Smooth muscle cell (in vitro differentiated cells): Measurements from ENCODE around the gene HMGN1. TPM values are rescaled to one million over a fixed set of nuclear protein-coding genes. Genes with fewer than 3 reads are reported as not detected.
A peak's percentile ranks its signal among the peaks of the same experiment; 100 is the strongest.

ENCODE experiments used
- DNase-seq: peaks from one replicate; lab custom pipeline; 2025; ENCODE audit not compliant: unreplicated experiment; lab: John Stamatoyannopoulos, UW
- H2AFZ ChIP-seq: fragments of 200-600 bp; sonication (generic); 2 replicates; pipeline ENCODE4 v1.6.0; 2016; ENCODE audit warnings: antibody characterized with exemption, low read depth, mild to moderate bottlenecking
- H3F3A ChIP-seq: fragments of 200-600 bp; sonication (generic); 2 replicates; pipeline ENCODE4 v1.6.0; 2017; ENCODE audit warnings: antibody characterized with exemption, low read depth
- H3K27ac ChIP-seq: fragments of 200-600 bp; sonication (generic); 2 replicates; pipeline ENCODE4 v1.5.1; 2016; ENCODE audit warnings: low read depth, mild to moderate bottlenecking
- H3K27me3 ChIP-seq: fragments of 200-600 bp; sonication (generic); 2 replicates; pipeline ENCODE4 v1.6.1; 2016; ENCODE audit warnings: low read depth, mild to moderate bottlenecking
- H3K36me3 ChIP-seq: fragments of 200-600 bp; sonication (generic); 2 replicates; pipeline ENCODE4 v1.5.1; 2016; ENCODE audit warnings: low read depth
- H3K4me1 ChIP-seq: fragments of 200-600 bp; sonication (generic); 2 replicates; pipeline ENCODE4 v1.5.1; 2016; ENCODE audit warnings: low read depth
- H3K4me2 ChIP-seq: fragments of 200-600 bp; sonication (generic); 2 replicates; pipeline ENCODE4 v1.6.0; 2016; ENCODE audit warnings: mild to moderate bottlenecking
- H3K4me3 ChIP-seq: fragments of 200-600 bp; sonication (generic); 2 replicates; pipeline ENCODE4 v1.5.1; 2016; ENCODE audit warnings: mild to moderate bottlenecking
- H3K79me2 ChIP-seq: fragments of 200-600 bp; sonication (generic); 2 replicates; pipeline ENCODE4 v1.6.0; 2016; ENCODE audit warnings: low read depth, mild to moderate bottlenecking
- H3K9ac ChIP-seq: fragments of 200-600 bp; sonication (generic); 2 replicates; pipeline ENCODE4 v1.6.0; 2016; ENCODE audit warnings: low read depth
- H3K9me3 ChIP-seq: fragments of 200-600 bp; sonication (generic); replicated peaks from 2 replicates; pipeline ENCODE4 v1.5.1; 2016; ENCODE audit warnings: low read depth
- H4K20me1 ChIP-seq: fragments of 200-600 bp; sonication (generic); 2 replicates; pipeline ENCODE4 v1.6.0; 2016; ENCODE audit warnings: low read depth
- CTCF ChIP-seq: fragments of 200-600 bp; sonication (generic); IDR thresholded peaks from 2 replicates; pipeline ENCODE4 v1.5.1; 2017; ENCODE audit warnings: borderline replicate concordance, mild to moderate bottlenecking, antibody characterized with exemption; ENCODE audit not compliant: insufficient read depth, poor library complexity, severe bottlenecking
- WGBS: methylation state at CpG from one replicate; pipeline ENCODE4 v1.1.7; 2016; ENCODE audit warnings: low lambda C conversion rate; 5-methylcytosine and 5-hydroxymethylcytosine counted together
- polyA plus RNA-seq: library from polyadenylated mRNA; unstranded; fragments of >200 nt; fragmentation: Nextera tagmentation; extraction: Ambion mirVana; gene quantifications from 2 replicates; pipeline ENCODE4 v1.2.1, GENCODE V29; 2016
- total RNA-seq: library from RNA; depleted of rRNA; stranded (reverse); fragments of >200 nt; gene quantifications from 2 replicates; pipeline ENCODE4 v1.2.3, GENCODE V29; 2014

Gene HMGN1
- total and polyA plus RNA-seq, 2 experiments from 2014 or later = 396 to 427 TPM

GRCh38 chr21:39344848-39345247 is 4.0 kb downstream of the HMGN1 start:
- H3K4me1 ChIP-seq = peaks cover 31% of the 10 kb centered on the region
- H3K79me2 ChIP-seq = peaks cover 43% of the 10 kb centered on the region
- peaks cover 17% of the 10 kb centered on the region for H3K36me3 ChIP-seq
- peaks cover 56% of the 10 kb centered on the region for H4K20me1 ChIP-seq
- H3K9ac ChIP-seq = no peak overlapping the region
- no peaks in the 10 kb centered on the region for H3K9me3 ChIP-seq
- peaks cover 32% of the 10 kb centered on the region for H3F3A ChIP-seq
- H3K27me3 ChIP-seq = no peaks in the 10 kb centered on the region
- WGBS = 98% methylated on average over 5 of the region's 5 CpGs
- no peak overlapping the region for H3K4me2 ChIP-seq
- H3K4me3 ChIP-seq = no peak overlapping the region
- TF ChIP-seq CTCF = no peak
- no peak overlapping the region for H2AFZ ChIP-seq
- DNase-seq = no peak
- peak overlapping the region; percentile 43 for H3K27ac ChIP-seq

- WGBS = 96% methylated on average over 6 of the region's 6 CpGs
- no peak for TF ChIP-seq CTCF
Measured at GRCh38 chr21:39341249-39341923, 7.5 kb downstream of the HMGN1 start.

GRCh38 chr21:39340687-39341086 is 8.2 kb downstream of the HMGN1 start:
- H3K9ac ChIP-seq = no peak overlapping the region
- 85% methylated on average over 6 of the region's 6 CpGs for WGBS
- no peak for TF ChIP-seq CTCF
- H2AFZ ChIP-seq = no peak overlapping the region
- H3K9me3 ChIP-seq = no peaks in the 10 kb centered on the region
- H3K4me2 ChIP-seq = no peak overlapping the region
- peaks cover 10% of the 10 kb centered on the region for H3K4me1 ChIP-seq
- H3K4me3 ChIP-seq = no peak overlapping the region
- peaks cover 16% of the 10 kb centered on the region for H3K79me2 ChIP-seq
- DNase-seq = no peak
- H4K20me1 ChIP-seq = peaks cover 29% of the 10 kb centered on the region
- H3K27ac ChIP-seq = no peak overlapping the region
- H3K36me3 ChIP-seq = peaks cover 10% of the 10 kb centered on the region
- H3F3A ChIP-seq = peaks cover 26% of the 10 kb centered on the region
- H3K27me3 ChIP-seq = no peaks in the 10 kb centered on the region

More at GRCh38 chr21:39341249-39341923, 7.5 kb downstream of the HMGN1 start:
- H3K79me2 ChIP-seq = peaks cover 23% of the 10 kb centered on the region
- H3K9me3 ChIP-seq = no peaks in the 10 kb centered on the region
- DNase-seq = no peak
- H3K9ac ChIP-seq = no peak overlapping the region
- no peak overlapping the region for H3K4me2 ChIP-seq
- H3K36me3 ChIP-seq = peaks cover 10% of the 10 kb centered on the region
- peaks cover 36% of the 10 kb centered on the region for H4K20me1 ChIP-seq
- no peak overlapping the region for H3K27ac ChIP-seq
- H3K4me3 ChIP-seq = no peak overlapping the region
- peaks cover 31% of the 10 kb centered on the region for H3F3A ChIP-seq
- no peak overlapping the region for H2AFZ ChIP-seq
- H3K4me1 ChIP-seq = peaks cover 17% of the 10 kb centered on the region
- H3K27me3 ChIP-seq = no peaks in the 10 kb centered on the region

GRCh38 chr21:39339231-39339630 is 9.7 kb downstream of the HMGN1 start:
- DNase-seq = no peak
- no peak for TF ChIP-seq CTCF
- H3K79me2 ChIP-seq = peaks cover 1% of the 10 kb centered on the region
- no peak overlapping the region for H3K4me2 ChIP-seq
- peaks cover 21% of the 10 kb centered on the region for H3F3A ChIP-seq
- no peak overlapping the region for H3K4me3 ChIP-seq
- no peaks in the 10 kb centered on the region for H3K27me3 ChIP-seq
- no peaks in the 10 kb centered on the region for H3K9me3 ChIP-seq
- H3K36me3 ChIP-seq = peaks cover 10% of the 10 kb centered on the region
- no peaks in the 10 kb centered on the region for H3K4me1 ChIP-seq
- H2AFZ ChIP-seq = no peak overlapping the region
- H4K20me1 ChIP-seq = peaks cover 14% of the 10 kb centered on the region
- 78% methylated on average over 2 of the region's 2 CpGs for WGBS
- H3K9ac ChIP-seq = no peak overlapping the region
- no peak overlapping the region for H3K27ac ChIP-seq
